Measurements from ENCODE around the gene SLC35A3. TPM values are rescaled to one million over a fixed set of nuclear protein-coding genes. Genes with fewer than 3 reads are reported as not detected.

The SLC35A3 gene
- total RNA-seq, 2 donors from 2014 or later = 22.2 to 26.6 TPM

Other genes starting within 250 kb of the SLC35A3 start
- gene FRRS1, start 203.4 kb upstream of the SLC35A3 start, total RNA-seq = 1 to 10 TPM; 2.5 to 3.2 TPM
- 10 to 100 TPM; 10.3 to 13.7 TPM for gene AGL, start 119.6 kb upstream of the SLC35A3 start, total RNA-seq
- gene SASS6, start 162.9 kb downstream of the SLC35A3 start, total RNA-seq = 10 to 100 TPM in 1 of 2 donors, 1 to 10 TPM in 1; 8.3 to 14.8 TPM
- gene TRMT13, start 163.2 kb downstream of the SLC35A3 start, total RNA-seq = 10 to 100 TPM; 19.2 to 21.0 TPM
- under 1 TPM; 0.50 to 1.00 TPM for gene LRRC39, start 208.3 kb downstream of the SLC35A3 start, total RNA-seq